ENCODE results near the gene ZBTB33. TPM values are rescaled to one million over a fixed set of nuclear protein-coding genes. Genes with fewer than 3 reads are reported as not detected.
A peak's percentile ranks its signal among the peaks of the same experiment; 100 is the strongest.

Gene ZBTB33
- total RNA-seq, 4 donors from 2014 or later = 19.5 to 29.7 (median 25.5) TPM

GRCh38 chrX:120269373-120270035 is 18.9 kb downstream of the ZBTB33 start:
- 16% methylated on average over 1 of the region's 1 CpG for WGBS
- H3K36me3 ChIP-seq = no peaks in the 10 kb centered on the region
- no peak overlapping the region for H3K4me3 ChIP-seq
- peak overlapping the region; percentile 72 for H3K27ac ChIP-seq
- H3K27me3 ChIP-seq = no peaks in the 10 kb centered on the region
- H3K4me1 ChIP-seq = peaks cover 9% of the 10 kb centered on the region
- no peak for DNase-seq (ENCODE audit: low spot score in 2 of 2)
- no peak for TF ChIP-seq POLR2A (IDR thresholded peaks at IDR 0.05)
- TF ChIP-seq POLR2AphosphoS5 (IDR thresholded peaks at IDR 0.05) = no peak
- no peak for TF ChIP-seq EP300 (IDR thresholded peaks at IDR 0.05)
- no peak for TF ChIP-seq CTCF (IDR thresholded peaks at IDR 0.05)
- no peaks in the 10 kb centered on the region for H3K9me3 ChIP-seq

- no peak overlapping the region for H3K27ac ChIP-seq
- H3K27me3 ChIP-seq = no peaks in the 10 kb centered on the region
- H3K4me3 ChIP-seq = no peak overlapping the region
- DNase-seq (ENCODE audit: low spot score in 2 of 2) = no peak
- H3K4me1 ChIP-seq = peaks cover 9% of the 10 kb centered on the region
- no peak for TF ChIP-seq EP300 (IDR thresholded peaks at IDR 0.05)
- no peak for TF ChIP-seq CTCF (IDR thresholded peaks at IDR 0.05)
- no peak for TF ChIP-seq POLR2A (IDR thresholded peaks at IDR 0.05)
- TF ChIP-seq POLR2AphosphoS5 (IDR thresholded peaks at IDR 0.05) = no peak
- H3K36me3 ChIP-seq = no peaks in the 10 kb centered on the region
- 72% methylated on average over 4 of the region's 4 CpGs for WGBS
- no peaks in the 10 kb centered on the region for H3K9me3 ChIP-seq
These were observed 20.0 kb downstream of the ZBTB33 start for GRCh38 chrX:120270567-120270966.

- Histone ChIP-seq H3K27ac (no peak overlapping the region), H3K36me3 (no peaks in the 10 kb centered on the region), H3K9me3 (no peaks in the 10 kb centered on the region), H3K4me1 (peaks cover 9% of the 10 kb centered on the region), H3K27me3 (no peaks in the 10 kb centered on the region), H3K4me3 (no peak overlapping the region)
- no peak for TF ChIP-seq POLR2A (IDR thresholded peaks at IDR 0.05)
- no peak for TF ChIP-seq CTCF (IDR thresholded peaks at IDR 0.05)
- TF ChIP-seq POLR2AphosphoS5 (IDR thresholded peaks at IDR 0.05) = no peak
- TF ChIP-seq EP300 (IDR thresholded peaks at IDR 0.05) = no peak
- no peak for DNase-seq (ENCODE audit: low spot score in 2 of 2)
- 62% methylated on average over 2 of the region's 2 CpGs for WGBS
These were observed 20.6 kb downstream of the ZBTB33 start for GRCh38 chrX:120271218-120271617.

GRCh38 chrX:120274145-120274544 is 23.5 kb downstream of the ZBTB33 start:
- no peak overlapping the region for H3K27ac ChIP-seq
- no peak overlapping the region for H3K4me3 ChIP-seq
- no peaks in the 10 kb centered on the region for H3K36me3 ChIP-seq
- H3K4me1 ChIP-seq = peaks cover 6% of the 10 kb centered on the region
- 54% methylated on average over 2 of the region's 2 CpGs for WGBS
- TF ChIP-seq EP300 (IDR thresholded peaks at IDR 0.05) = no peak
- TF ChIP-seq CTCF (IDR thresholded peaks at IDR 0.05) = no peak
- no peak for TF ChIP-seq POLR2AphosphoS5 (IDR thresholded peaks at IDR 0.05)
- TF ChIP-seq POLR2A (IDR thresholded peaks at IDR 0.05) = no peak
- DNase-seq (ENCODE audit: low spot score in 2 of 2) = no peak
- no peaks in the 10 kb centered on the region for H3K27me3 ChIP-seq
- no peaks in the 10 kb centered on the region for H3K9me3 ChIP-seq

- no peak overlapping the region for H3K27ac ChIP-seq
- no peaks in the 10 kb centered on the region for H3K36me3 ChIP-seq
- TF ChIP-seq POLR2AphosphoS5 (IDR thresholded peaks at IDR 0.05) (no peak), POLR2A (IDR thresholded peaks at IDR 0.05) (no peak), EP300 (IDR thresholded peaks at IDR 0.05) (no peak), CTCF (IDR thresholded peaks at IDR 0.05) (no peak)
- H3K4me1 ChIP-seq = peaks cover 5% of the 10 kb centered on the region
- H3K4me3 ChIP-seq = no peak overlapping the region
- WGBS = 62% methylated on average over 2 of the region's 2 CpGs
- no peaks in the 10 kb centered on the region for H3K9me3 ChIP-seq
- DNase-seq (ENCODE audit: low spot score in 2 of 2) = no peak
- H3K27me3 ChIP-seq = no peaks in the 10 kb centered on the region
These were observed 24.3 kb downstream of the ZBTB33 start for GRCh38 chrX:120274958-120275357.

All from suprapubic skin (tissue), 4 donors.